Smooth muscle cell (in vitro differentiated cells): ENCODE data around the gene EYA4. TPM values are rescaled to one million over a fixed set of nuclear protein-coding genes. Genes with fewer than 3 reads are reported as not detected.

Experiments used
- DNase-seq: peaks from one replicate; lab custom pipeline; 2025; ENCODE audit not compliant: unreplicated experiment; lab: John Stamatoyannopoulos, UW
- H2AFZ ChIP-seq: fragments of 200-600 bp; sonication (generic); 2 replicates; pipeline ENCODE4 v1.6.0; 2016; ENCODE audit warnings: antibody characterized with exemption, low read depth, mild to moderate bottlenecking
- H3F3A ChIP-seq: fragments of 200-600 bp; sonication (generic); 2 replicates; pipeline ENCODE4 v1.6.0; 2017; ENCODE audit warnings: antibody characterized with exemption, low read depth
- H3K27ac ChIP-seq: fragments of 200-600 bp; sonication (generic); 2 replicates; pipeline ENCODE4 v1.5.1; 2016; ENCODE audit warnings: low read depth, mild to moderate bottlenecking
- H3K27me3 ChIP-seq: fragments of 200-600 bp; sonication (generic); 2 replicates; pipeline ENCODE4 v1.6.1; 2016; ENCODE audit warnings: low read depth, mild to moderate bottlenecking
- H3K36me3 ChIP-seq: fragments of 200-600 bp; sonication (generic); 2 replicates; pipeline ENCODE4 v1.5.1; 2016; ENCODE audit warnings: low read depth
- H3K4me1 ChIP-seq: fragments of 200-600 bp; sonication (generic); 2 replicates; pipeline ENCODE4 v1.5.1; 2016; ENCODE audit warnings: low read depth
- H3K4me2 ChIP-seq: fragments of 200-600 bp; sonication (generic); 2 replicates; pipeline ENCODE4 v1.6.0; 2016; ENCODE audit warnings: mild to moderate bottlenecking
- H3K4me3 ChIP-seq: fragments of 200-600 bp; sonication (generic); 2 replicates; pipeline ENCODE4 v1.5.1; 2016; ENCODE audit warnings: mild to moderate bottlenecking
- H3K79me2 ChIP-seq: fragments of 200-600 bp; sonication (generic); 2 replicates; pipeline ENCODE4 v1.6.0; 2016; ENCODE audit warnings: low read depth, mild to moderate bottlenecking
- H3K9ac ChIP-seq: fragments of 200-600 bp; sonication (generic); 2 replicates; pipeline ENCODE4 v1.6.0; 2016; ENCODE audit warnings: low read depth
- H3K9me3 ChIP-seq: fragments of 200-600 bp; sonication (generic); replicated peaks from 2 replicates; pipeline ENCODE4 v1.5.1; 2016; ENCODE audit warnings: low read depth
- H4K20me1 ChIP-seq: fragments of 200-600 bp; sonication (generic); 2 replicates; pipeline ENCODE4 v1.6.0; 2016; ENCODE audit warnings: low read depth
- WGBS: methylation state at CpG from one replicate; pipeline ENCODE4 v1.1.7; 2016; ENCODE audit warnings: low lambda C conversion rate; 5-methylcytosine and 5-hydroxymethylcytosine counted together
- polyA plus RNA-seq: library from polyadenylated mRNA; unstranded; fragments of >200 nt; fragmentation: Nextera tagmentation; extraction: Ambion mirVana; gene quantifications from 2 replicates; pipeline ENCODE4 v1.2.1, GENCODE V29; 2016
- total RNA-seq: library from RNA; depleted of rRNA; stranded (reverse); fragments of >200 nt; gene quantifications from 2 replicates; pipeline ENCODE4 v1.2.3, GENCODE V29; 2014
- TF ChIP-seq, protein P1 (sequence below): fragments of 200-600 bp; sonication (generic); IDR thresholded peaks from 2 replicates; pipeline ENCODE4 v1.5.1; 2017; ENCODE audit warnings: borderline replicate concordance, mild to moderate bottlenecking, antibody characterized with exemption; ENCODE audit not compliant: insufficient read depth, poor library complexity, severe bottlenecking

The EYA4 gene
- total and polyA plus RNA-seq, 2 experiments from 2014 or later: 1.3 TPM; not detected in 1

DNA sequence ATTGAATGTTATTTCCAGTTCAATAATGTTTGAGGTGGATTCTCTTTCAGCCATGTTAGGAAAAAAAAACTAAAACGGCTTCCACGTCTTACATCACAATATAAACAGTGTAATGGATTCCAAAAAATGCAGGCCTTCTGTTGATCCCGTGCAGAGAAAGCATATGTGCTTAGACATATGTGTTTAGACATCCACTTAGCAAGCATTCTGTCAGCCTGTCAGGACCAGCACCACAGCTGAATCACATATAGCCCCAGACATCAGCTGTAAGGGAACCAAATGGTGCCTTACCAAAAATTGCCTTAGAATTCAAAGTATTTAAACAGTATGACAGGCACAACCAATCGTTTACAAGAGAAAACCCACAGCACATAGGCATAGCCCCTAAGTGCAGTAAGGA, 304.9 kb downstream of the EYA4 start:
- Histone ChIP-seq H3F3A (no peaks in the 10 kb centered on the region), H3K27me3 (no peaks in the 10 kb centered on the region), H3K4me2 (no peak overlapping the region), H3K4me3 (no peak overlapping the region), H3K4me1 (peaks cover 27% of the 10 kb centered on the region), H4K20me1 (no peaks in the 10 kb centered on the region), H3K9ac (no peak overlapping the region), H2AFZ (no peak overlapping the region), H3K27ac (no peak overlapping the region), H3K9me3 (no peaks in the 10 kb centered on the region), H3K36me3 (no peaks in the 10 kb centered on the region), H3K79me2 (no peaks in the 10 kb centered on the region)
- DNase-seq: no peak
- TF ChIP-seq, protein P1, sequence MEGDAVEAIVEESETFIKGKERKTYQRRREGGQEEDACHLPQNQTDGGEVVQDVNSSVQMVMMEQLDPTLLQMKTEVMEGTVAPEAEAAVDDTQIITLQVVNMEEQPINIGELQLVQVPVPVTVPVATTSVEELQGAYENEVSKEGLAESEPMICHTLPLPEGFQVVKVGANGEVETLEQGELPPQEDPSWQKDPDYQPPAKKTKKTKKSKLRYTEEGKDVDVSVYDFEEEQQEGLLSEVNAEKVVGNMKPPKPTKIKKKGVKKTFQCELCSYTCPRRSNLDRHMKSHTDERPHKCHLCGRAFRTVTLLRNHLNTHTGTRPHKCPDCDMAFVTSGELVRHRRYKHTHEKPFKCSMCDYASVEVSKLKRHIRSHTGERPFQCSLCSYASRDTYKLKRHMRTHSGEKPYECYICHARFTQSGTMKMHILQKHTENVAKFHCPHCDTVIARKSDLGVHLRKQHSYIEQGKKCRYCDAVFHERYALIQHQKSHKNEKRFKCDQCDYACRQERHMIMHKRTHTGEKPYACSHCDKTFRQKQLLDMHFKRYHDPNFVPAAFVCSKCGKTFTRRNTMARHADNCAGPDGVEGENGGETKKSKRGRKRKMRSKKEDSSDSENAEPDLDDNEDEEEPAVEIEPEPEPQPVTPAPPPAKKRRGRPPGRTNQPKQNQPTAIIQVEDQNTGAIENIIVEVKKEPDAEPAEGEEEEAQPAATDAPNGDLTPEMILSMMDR: no peak
- WGBS: 67% methylated on average over 4 of the region's 4 CpGs

DNA sequence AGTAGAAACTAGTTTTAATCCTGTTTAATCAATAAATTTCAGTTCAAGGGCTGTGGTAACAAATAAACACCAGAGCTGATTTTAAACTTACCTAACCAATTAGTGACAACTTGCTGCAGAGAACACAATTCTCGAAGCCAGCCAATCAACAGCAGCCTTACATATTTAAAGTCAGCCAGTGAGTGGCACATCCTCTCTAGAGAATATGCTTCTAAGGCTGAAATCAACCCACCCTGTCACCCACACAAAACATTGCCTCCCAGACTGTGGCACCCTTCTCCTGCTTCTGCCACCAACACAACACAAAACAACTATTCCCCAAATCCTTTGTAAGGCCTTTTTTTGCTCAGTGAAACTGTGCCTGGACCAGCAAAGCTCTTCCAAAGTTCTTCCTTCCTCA, 306.0 kb downstream of the EYA4 start:
- TF ChIP-seq, protein P1: no peak
- Histone ChIP-seq H3K9ac (no peak overlapping the region), H3K4me1 (peaks cover 35% of the 10 kb centered on the region), H3K4me3 (no peak overlapping the region), H4K20me1 (no peaks in the 10 kb centered on the region), H2AFZ (no peak overlapping the region), H3K27ac (no peak overlapping the region), H3K36me3 (no peaks in the 10 kb centered on the region), H3K4me2 (no peak overlapping the region), H3K27me3 (no peaks in the 10 kb centered on the region), H3K79me2 (no peaks in the 10 kb centered on the region), H3F3A (no peaks in the 10 kb centered on the region), H3K9me3 (no peaks in the 10 kb centered on the region)
- 85% methylated on average over 1 of the region's 1 CpG for WGBS
- DNase-seq: no peak

DNA sequence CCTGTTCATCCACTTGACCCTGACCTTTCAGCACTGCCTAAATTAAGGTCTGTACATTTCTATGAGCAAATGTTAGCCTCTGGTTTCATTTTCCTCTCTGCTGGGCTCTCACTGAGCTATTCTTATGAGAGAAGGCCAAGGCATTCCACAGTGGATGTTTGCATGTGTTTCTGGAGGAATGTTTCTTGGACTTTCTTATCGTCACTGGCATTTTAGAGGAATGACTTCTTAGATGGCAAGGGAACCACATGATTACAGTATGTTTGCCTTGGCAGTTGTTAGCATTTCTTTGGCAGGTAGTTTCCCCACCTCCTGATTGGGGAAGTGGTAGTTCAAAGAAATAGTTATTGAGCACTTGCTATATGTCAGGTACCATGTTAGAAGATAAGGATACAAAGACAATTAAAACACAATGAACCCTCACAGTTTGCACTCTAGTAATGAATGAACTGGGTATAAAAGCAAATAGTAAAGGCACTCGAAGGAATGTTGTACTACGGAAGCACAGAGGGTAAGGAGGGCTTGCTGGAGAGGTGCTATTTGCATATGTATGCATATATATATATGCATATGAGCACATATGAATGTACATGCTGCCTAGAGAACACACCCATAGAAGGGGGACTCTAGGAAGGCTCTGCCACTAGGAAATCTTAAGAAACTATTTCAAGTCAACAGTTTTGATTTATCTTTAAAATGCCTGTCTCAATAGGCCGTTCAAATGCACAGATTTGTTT, 307.4 kb downstream of the EYA4 start:
- Histone ChIP-seq H3K9ac (no peak overlapping the region), H3K36me3 (no peaks in the 10 kb centered on the region), H3K4me1 (peaks cover 35% of the 10 kb centered on the region), H2AFZ (no peak overlapping the region), H3K9me3 (no peaks in the 10 kb centered on the region), H3K4me3 (no peak overlapping the region), H3K27me3 (no peaks in the 10 kb centered on the region), H3K79me2 (no peaks in the 10 kb centered on the region), H3F3A (no peaks in the 10 kb centered on the region), H3K27ac (no peak overlapping the region), H3K4me2 (no peak overlapping the region), H4K20me1 (no peaks in the 10 kb centered on the region)
- DNase-seq: no peak
- WGBS: 63% methylated on average over 4 of the region's 4 CpGs
- TF ChIP-seq, protein P1: no peak

DNA sequence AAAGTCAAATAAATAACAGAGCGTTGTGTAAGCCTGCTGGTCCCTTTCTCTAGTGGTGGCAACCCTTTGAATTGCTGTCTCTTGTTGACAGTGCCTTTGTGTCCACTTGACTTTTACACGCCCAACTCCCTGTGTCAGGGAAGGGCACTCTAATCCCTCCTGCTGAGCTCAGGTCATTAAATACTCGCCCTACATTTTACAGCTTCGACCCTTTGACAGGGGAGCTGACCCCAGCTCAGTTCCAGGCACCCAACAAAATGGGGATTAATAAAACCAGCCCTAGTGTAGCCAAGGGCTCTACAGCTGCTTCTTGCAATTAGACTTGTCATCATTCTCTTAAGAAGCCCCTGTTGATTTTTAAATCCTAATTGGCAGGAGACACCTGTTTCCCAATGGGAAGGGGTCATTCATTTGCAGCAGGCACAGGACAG, 308.2 kb downstream of the EYA4 start:
- Histone ChIP-seq H3K79me2 (no peaks in the 10 kb centered on the region), H3K4me3 (no peak overlapping the region), H3K36me3 (no peaks in the 10 kb centered on the region), H3F3A (no peaks in the 10 kb centered on the region), H3K27me3 (no peaks in the 10 kb centered on the region), H3K9me3 (no peaks in the 10 kb centered on the region), H2AFZ (no peak overlapping the region), H3K9ac (no peak overlapping the region), H3K4me1 (peaks cover 35% of the 10 kb centered on the region), H4K20me1 (no peaks in the 10 kb centered on the region), H3K27ac (no peak overlapping the region), H3K4me2 (no peak overlapping the region)
- no peak for DNase-seq
- WGBS: 68% methylated on average over 4 of the region's 4 CpGs
- TF ChIP-seq, protein P1: no peak
